Bone marrow (tissue), 2 donors: Measurements from ENCODE around the gene PAX5.

ENCODE experiments used
- DNase-seq, 2 donors: peaks; one replicate each; lab custom pipeline; 2025; lab: John Stamatoyannopoulos, UW

PAX5 gene

DNA sequence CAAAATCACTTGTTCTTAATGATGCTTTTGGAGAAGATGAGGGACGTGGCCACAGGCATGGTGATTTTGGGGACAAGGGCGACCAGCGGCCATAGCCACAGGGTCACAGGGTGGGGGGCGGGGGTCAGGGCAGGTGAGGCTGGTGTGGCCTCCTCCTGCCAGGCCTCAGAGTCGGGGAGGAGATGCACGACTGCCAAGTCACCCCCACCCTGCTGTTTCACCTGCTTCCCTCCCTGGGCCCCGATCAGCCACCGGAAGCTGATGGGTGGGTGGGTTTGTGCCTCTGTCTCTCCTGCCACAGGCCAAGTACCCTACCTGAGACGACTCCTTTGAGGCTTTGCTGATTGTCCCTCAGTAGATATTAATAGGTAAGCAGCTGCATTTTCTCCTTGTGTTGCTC lies 199.3 kb downstream of the PAX5 start:
- DNase-seq = no peak

DNA sequence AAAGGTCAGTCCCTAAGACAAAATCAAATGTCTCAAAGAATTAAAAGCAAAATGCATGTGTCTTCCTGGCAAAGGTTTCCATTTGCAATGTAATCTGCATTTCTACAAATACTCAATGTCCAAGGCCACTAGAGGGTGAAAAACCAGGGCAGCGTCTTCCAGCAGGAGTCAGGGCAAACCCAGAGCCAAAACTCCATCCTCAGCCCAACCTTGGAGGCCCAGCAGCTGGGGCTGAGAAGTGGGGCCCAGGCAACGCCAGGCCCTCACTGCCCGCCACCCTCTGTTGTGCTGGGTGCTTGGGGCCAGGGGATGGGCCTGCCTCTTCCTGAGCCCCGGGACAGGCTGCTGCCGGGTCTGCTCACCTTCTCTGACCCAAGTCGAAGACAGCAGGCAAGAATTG lies 200.1 kb downstream of the PAX5 start:
- DNase-seq = no peak

DNA sequence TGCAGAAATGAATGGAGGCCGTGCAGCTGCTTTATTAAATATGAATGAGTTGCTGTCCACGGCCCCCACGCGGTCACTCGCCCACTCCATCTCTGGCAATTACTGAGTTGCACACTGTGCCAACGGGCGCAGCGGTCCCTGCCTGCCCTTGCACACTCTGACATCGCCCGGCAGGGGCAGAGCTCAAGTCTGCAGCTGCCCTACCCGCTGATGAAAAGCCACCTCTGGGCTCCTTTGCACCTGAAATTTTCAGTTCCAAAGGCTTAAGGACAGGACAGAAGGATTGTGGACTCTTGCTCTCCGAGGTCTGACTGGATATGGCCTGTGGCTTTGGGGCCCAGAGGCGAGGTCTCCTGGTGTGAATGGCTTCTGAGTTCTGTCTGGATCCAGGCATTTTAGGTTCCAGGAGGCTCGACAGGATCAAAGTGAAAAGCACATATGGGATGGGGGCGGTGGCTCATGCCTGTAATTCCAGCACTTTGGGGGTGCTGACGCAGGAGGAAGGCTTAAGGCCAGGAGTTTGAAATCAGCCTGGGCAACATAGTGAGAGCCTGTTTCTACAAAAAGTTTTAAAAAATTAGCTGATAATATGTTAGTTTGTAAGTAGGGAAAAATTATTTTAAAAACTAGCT lies 201.8 kb downstream of the PAX5 start:
- DNase-seq = no peak

DNA sequence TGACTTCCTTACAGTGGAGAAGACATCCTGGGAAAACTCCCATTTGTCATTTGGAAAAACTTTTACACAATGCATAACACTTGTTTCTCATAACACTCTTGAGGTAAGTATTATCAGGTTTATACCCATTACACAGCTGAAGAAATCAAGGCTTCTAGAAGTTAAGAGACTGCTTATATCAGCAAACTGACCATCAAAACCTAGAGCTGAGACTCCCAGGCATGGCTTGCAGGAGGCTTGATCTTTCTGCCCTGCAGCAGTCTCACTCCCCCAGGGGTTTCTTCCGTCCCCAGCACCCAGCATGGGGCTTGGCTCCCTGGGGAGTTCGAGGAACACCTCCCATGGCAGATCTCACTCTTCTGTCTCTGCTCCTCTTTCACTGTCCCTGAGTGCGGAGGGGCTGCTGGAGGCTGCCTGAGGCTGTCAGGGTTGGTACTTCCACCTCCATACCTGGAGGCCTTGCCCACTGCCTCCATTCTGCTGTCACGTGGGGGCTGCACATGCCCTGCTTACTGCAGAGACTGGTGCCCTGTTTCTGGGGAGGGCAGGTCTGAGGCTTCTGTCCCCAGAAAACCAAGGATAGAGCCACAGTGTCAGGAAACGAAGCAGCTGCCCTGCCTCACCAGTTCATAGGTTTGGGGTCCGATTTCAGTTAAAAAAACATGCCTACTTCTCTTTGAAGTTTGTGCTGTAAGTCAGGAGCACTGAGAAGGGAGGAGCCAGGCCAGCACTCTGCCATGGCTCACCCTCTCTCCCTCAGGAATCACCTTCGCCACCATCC lies 202.5 kb downstream of the PAX5 start:
- DNase-seq = no peak

DNA sequence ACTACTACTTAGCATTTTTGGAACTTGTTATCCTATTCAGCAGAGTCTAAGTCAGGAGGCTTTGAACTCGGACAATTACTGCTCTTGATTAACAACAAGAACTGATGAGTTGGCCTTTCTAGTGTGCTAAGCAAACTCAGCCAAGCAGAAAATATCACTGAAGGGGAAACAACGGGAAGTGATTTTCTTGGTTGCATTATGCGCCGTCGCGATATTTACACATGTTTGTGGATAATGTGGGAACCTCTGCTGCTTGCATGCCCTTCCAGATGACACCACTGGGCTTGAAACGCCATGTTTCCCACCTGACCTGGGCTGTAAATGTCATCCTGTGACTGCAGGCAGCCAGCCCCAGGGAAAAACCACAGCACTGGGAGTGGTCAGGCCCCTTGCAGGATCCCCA lies 205.5 kb downstream of the PAX5 start:
- no peak for DNase-seq

DNA sequence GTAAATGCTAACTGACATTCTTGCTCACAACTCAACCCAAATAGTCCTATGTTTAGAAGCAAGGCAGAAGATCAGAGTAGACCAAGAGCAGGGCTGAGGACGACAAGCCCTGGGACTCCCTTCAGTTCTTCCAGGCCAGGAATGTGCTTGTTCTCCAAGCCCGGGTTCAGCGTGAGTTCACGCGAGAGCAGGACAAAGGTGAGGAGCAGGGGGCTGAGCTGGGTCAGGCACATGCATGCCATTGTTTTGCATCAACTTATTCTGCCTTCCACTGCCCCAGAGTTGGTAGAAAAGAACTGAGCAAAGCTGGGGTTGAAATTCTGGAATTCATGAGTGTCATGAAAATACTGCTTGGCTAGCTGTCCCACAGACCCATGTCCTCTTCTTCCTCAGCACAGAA lies 206.5 kb downstream of the PAX5 start:
- no peak for DNase-seq

DNA sequence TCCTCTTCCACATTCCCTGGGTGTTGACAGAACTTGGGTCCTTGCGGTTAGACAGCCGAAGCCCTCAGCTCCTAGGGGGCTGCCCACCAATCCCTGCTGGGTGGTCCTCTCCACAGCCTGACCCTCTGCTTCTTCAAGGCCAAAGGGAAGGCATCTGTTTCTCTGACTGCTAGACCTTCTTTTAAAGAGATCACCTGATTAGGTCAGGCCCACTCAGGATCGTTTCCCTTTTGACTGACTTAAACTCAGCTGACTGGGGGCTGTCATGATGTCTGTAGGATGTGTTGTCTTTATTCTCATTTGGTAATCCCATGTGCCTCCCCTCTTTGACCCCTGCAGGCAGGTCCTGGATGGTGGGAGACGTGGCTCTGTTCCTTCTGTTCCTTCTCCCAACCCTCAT lies 207.5 kb downstream of the PAX5 start:
- no peak for DNase-seq

DNA sequence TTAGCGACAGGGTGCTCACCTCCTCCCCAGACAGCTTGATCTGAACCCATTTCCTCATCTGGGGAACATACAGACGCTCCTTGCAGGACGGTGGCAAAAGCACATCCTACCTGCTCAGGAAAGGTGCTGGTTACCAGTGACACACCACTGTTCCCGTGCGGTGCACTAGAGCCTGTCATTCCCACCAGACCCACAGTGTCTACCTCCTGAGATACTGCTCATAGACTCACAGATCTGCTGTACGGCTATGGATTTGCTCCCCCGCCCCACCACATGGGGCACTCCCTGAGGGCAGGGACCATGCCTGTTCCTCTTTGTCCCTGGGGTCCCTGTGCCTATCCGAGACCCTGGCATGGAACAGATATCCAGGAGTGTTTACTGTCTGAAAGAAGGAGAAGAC lies 208.9 kb downstream of the PAX5 start:
- no peak for DNase-seq

DNA sequence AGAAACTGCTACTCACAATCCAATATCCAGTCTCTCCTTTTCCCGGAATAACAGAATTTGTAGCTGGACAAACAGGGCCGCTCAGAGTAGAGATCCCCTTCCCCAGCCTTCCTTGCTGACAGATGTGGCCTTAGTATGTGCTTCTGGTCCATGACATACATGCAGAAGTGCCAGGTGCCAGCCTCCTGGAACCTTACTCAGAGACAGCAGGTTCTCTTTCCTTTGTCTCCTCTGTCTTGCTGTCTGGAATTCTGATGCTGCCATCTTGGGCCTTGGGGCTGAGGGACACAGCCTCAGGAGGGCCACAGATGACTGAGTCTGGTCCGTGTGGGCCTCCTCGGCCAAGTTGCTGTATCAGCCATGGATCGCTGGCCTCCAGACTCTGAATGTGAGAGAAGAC lies 210.1 kb downstream of the PAX5 start:
- DNase-seq = no peak

DNA sequence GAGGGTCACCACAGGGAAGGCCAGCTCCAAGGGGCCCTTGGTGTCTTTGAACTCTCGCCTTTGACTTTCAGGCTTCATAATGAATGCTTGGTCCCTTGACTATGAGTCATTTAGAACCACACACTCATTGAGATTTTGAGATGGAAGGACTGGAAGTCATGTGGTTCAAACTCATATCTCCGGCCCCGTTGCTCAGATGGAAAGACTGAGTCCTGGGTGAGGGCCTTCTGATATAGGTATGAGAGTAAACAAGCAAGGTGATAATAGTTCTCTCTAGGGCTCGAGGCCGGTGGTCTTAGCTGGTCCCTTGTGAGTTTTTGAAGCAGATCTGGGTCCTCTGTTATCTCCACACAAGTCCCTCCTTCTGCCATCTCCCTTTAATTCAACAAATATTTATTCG lies 210.6 kb downstream of the PAX5 start:
- DNase-seq = no peak

DNA sequence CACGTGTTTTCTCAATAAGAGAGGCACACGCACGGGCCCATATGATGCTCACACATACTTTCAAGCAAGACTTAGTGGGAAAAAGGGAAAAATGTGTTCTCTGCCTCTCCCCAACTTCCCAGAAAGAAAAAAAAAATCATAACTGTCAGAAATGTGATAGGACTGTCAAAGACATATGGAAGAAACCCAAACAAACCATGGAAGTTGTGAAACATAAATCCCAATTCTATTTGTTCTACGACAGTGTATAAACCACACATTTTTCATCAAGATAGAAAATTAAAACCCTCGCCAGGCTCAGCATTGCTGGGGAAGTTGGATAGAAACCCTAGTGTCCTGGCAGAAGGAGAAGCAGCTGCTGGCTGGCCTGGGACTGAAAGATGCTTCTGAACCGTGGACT lies 211.9 kb downstream of the PAX5 start:
- DNase-seq = no peak

DNA sequence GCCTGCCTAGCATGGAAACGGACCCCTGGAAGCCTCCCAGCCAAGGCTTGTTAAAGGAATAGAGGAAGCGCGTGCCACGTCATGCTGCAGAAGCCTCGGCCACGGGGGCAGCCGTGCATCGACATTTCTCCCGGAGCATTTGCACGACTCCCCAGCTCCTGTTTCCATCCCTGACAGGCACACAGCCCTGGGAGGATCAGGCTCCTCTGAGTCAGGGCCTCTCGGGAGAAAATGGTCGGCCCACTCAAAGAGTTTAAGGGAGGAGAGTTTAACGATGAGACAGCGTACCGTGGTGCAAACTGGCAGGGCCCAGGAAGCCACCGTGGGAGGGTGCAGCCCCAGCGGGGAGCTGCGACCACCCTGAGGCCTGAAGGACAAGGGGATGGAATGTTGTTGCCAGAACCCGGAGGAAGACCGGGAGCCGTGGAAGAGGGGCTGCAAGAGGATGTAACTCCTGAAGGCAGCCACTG lies 213.6 kb downstream of the PAX5 start:
- DNase-seq = no peak

DNA sequence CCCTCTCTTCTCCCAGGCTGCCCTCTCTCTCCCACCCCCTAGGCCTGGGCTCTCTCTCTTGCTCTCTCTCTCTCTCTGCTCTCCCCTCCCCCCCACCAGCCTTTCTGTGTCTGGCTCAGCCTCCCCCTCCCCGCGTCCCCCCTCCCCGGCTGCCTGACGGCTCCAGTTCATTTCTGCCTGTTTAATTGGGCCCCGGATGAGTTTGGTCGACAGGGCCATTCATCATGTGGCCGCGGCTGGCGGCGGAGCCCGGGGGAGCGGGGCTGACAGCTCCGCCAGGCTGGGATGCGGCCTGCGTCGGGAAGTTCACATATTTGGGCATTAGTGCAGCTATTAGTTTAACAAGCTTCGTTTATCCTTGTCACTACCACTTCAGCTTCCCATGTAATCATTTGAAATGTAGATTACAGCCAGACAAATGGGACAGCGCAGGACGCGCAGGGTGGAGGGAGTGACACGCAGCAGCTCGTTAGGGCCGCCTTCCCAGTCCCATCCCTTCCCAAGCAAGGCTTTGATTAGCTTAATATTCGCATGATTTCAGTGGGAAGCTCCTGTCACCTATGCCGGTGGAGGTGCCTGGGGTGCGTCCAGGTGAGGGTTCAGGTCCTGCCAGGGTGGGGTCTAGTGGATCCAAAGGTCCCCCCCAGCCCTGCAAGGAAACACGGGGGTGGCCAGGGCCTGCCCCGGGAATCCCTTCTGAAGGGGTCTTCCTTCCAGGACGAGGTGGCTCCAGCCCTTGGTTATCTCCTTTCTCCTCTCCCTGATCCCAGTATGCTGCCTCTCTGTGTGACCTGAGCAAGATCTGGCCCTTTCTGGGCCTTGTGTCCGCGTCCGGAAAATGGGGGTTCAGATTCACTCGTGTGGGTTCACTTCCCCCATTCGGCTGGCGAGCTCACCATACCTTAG lies 214.8 kb downstream of the PAX5 start:
- no peak for DNase-seq

DNA sequence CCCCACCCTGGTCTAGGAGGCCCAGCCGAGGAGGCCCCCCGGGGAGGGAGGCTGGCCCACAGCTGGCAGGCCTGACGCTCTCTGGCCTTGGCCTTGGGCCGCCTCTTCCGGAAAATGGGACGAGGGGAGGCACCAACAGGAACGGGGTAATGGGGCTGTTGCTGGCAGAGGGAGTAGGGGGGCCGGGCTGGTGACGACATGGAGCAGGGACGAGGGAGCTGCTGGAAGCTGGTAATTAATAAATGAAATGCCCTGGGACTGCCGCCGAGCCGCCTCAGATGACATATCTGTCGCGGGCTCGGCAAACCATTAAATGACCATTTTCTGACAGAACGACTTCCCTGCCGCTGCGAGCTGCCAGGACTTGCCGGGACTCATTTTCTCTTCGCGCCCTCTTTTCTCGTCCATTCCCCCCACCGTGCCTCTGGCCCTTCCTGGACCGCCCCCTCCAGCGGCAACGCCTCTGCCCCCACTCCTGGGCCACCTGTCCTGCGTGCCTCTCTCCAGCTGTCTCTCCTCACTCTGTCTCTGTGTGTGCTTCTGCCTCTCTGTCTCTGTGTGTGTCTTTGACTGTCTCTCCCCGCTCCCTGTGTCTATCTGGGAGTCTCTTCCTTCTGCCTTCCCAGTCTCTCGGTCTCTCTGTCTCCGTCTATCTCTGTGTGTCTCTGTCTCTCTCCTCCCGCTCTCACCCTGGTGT lies 215.7 kb downstream of the PAX5 start:
- no peak for DNase-seq

DNA sequence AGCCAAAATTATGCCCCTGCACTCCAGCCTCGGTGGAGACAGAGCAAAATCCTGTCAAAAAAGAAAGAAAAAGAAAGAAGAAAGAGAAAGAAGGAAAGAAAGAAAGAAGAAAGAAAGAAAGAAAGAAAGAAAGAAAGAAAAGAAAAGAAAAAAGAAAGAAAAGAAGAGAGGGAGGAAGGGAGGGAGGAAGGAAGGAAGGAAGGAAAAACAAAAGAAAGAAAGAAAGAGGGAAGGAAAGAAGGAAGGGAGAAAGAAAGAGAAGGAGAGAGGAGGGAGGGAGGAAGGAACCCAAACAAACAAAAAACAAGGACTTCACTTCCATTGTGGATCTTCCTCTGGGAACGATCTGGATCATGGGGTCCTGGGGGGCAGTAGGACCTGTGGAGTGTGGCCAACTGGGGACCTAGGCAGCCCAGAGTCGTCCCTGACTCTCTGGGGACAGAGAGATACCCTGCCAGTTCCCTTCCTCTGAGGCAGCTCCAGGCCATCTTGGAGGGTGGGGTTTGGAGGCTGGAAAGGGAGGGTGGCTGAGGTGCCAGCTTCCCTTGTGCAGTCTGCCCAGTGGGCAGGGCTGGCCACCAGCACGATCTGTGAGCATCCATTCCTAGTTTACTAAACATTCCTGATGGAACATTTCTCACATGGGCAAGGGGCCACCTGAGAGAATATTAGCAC lies 216.8 kb downstream of the PAX5 start:
- no peak for DNase-seq

DNA sequence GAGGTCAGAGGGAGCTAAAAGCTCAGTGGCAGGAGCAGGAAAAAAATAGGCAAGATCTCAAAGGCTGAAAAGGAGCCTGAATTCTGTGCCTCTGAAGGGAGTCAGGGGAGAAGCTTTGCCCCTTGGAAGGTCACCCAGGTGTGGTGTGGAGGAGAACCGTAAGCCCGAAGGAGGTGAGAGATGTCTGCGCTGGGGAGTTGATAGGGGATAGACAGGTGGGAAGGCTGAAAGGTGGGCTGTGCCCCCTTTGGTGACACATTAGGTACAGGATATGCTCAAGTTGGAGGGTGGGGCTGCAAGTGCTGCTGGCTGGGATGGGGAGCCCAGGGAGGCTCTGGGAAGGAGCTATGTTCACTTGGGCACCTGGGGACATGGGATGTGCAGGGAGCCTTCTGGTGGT lies 217.7 kb downstream of the PAX5 start:
- DNase-seq = no peak

DNA sequence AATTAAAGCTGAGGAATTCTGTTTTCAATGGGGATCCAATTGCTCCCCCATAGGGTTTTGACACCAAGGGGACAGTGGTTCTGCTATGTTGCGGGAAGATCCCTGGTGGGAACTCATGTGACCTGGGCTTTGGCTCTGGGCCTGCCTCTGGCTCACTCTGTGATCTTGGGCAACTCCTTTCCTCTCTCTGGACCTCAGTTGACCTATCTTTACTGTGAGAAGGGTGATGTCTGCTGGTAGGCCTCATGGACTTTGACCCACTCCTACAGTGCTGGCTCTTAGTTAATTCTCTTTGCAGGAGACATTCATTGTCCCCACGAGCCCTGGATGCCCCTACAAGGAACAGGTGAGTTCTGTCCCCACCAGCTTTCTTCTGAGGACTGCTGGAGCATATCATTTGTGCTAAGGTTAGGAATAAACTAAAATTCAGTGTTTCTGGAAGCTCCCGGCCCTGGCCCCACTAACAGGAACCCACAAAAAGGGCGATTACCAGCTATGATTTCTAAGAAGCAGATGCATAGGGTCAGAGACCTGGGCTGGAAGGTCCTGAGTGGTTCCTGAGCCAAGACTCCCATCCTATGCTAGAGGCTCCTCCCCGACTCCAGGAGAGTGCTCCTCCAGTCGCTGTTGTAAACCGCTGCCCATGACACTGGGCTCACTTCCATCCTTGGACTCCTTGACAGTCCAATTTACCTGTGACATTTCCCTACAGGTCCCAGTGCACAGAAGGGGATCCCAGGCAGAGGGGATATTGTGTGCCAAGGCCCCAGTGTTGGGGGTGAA lies 218.3 kb downstream of the PAX5 start:
- DNase-seq = no peak

DNA sequence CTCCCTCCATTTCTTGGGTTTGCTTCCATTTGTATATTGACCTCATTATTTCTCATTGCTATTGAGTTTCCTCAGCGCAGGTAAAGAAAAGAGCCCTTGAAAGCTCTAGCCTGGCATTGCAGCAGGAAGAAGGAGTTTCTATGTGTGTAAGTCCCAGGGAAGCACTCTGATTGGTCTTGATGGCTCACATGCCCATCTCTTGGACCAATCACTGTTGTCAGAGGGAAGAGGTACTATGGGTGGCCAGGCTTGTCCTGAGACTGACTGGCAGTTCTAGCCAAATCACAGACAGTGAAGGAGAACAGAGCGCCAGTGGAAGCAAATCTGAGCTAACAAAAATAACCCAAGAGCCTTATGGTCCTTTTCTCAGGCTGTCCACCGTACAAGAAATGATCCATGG lies 219.0 kb downstream of the PAX5 start:
- no peak for DNase-seq

DNA sequence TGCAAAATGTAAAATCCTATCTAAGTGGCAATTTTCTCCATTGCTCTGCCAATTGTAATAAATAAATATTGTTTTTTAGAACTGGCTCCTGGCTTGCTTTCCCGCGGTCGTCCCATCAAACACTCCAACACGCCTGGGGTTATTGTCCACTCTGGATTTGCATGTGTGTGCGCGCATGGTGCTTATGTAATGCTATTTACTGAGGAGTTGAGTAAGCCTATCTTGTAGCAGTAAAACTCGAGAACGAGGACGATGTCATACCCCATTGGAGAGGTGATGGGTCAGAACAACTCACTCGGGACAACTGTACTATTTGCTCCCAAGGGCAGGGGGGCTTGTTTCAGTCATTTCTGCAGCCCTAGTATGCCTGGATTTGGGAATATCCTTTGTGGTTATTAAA lies 220.9 kb downstream of the PAX5 start:
- DNase-seq = no peak

DNA sequence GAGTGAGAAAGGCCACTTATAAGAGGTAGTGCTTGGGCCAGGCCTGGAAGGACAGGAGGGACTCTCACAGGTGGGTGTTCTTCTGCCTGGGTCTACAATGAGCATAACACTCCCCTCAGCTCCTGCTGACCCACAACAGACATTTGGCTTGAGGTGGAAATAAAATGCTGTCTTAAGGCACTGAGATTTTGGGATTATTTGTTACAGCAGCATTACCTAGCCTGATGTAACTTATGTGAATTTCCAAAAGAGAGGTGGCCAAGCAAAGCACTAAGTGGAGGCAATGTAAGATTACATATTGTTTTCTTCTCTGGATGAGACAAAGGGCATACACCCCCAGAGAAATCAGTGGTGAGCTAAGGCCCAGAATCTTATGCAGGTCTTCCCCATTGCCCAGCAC lies 221.5 kb downstream of the PAX5 start:
- DNase-seq = no peak

DNA sequence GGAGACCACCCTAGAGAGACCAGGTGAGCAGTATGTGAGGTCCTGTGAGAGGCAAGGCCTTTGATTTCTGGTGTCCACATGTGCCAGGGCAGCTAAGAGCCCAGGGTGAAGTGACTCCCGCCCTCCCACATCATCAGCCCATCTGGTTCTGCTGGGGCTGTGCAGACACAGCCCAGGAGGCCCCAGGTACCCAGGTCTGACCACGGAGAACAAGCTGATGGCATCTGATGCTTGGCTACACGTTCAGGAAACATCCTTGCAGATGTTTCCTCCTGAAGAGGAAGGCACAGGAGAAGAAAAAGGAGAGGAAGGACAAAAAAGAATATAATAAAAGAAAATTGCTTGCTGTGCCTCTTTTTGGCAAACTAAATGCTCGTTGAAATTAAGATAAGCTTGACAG lies 225.8 kb downstream of the PAX5 start:
- peak in 1 of 2 donors; percentile 4 for DNase-seq
